Central memory CD8-positive, alpha-beta T cell (primary cell): ENCODE measurements around the gene DGKG.
A peak's percentile ranks its signal among the peaks of the same experiment; 100 is the strongest.

Source experiments
- ATAC-seq: fragments of 150-1000 bp; cut with Tn5 transposase; replicated peaks from 2 replicates; pipeline ENCODE4 v1.10.0; 2022; ENCODE audit warnings: mild to moderate bottlenecking, moderate FRiP score, moderate number of reproducible peaks; ENCODE audit not compliant: poor library complexity, severe bottlenecking; ENCODE audit errors: extremely low read depth
- DNase-seq, 2 donors: peaks; one replicate each; pipeline ENCODE4 v3.0.0; 2021; ENCODE audit warnings: low spot score in 2 of 2
- H3K27ac Mint-ChIP-seq: one replicate; pipeline ENCODE4 v1.8.0; 2022; ENCODE audit warnings: low read depth, mild to moderate bottlenecking, moderate library complexity, mixed read lengths
- H3K27me3 Mint-ChIP-seq: one replicate; pipeline ENCODE4 v1.8.0; 2022; ENCODE audit warnings: mixed read lengths
- H3K36me3 Mint-ChIP-seq: one replicate; pipeline ENCODE4 v1.8.0; 2022; ENCODE audit warnings: mild to moderate bottlenecking, moderate library complexity, mixed read lengths; ENCODE audit not compliant: insufficient read depth
- H3K4me1 Mint-ChIP-seq: one replicate; pipeline ENCODE4 v1.8.0; 2022; ENCODE audit warnings: mixed read lengths
- H3K4me3 Mint-ChIP-seq: one replicate; pipeline ENCODE4 v1.8.0; 2022; ENCODE audit warnings: mild to moderate bottlenecking, moderate library complexity, mixed read lengths
- H3K9me3 Mint-ChIP-seq: one replicate; pipeline ENCODE4 v1.8.0; 2022; ENCODE audit warnings: mixed read lengths

The DGKG gene

GRCh38 chr3:186118692-186119091 is 243.3 kb downstream of the DGKG start:
- ATAC-seq (no peak), DNase-seq (no peak)
- Mint-ChIP-seq H3K4me1 (no peaks in the 10 kb centered on the region), H3K27ac (no peak overlapping the region), H3K27me3 (peaks cover 95% of the 10 kb centered on the region), H3K4me3 (no peak overlapping the region), H3K36me3 (no peaks in the 10 kb centered on the region), H3K9me3 (no peaks in the 10 kb centered on the region)

- Mint-ChIP-seq H3K27me3 (peaks cover 95% of the 10 kb centered on the region), H3K9me3 (no peaks in the 10 kb centered on the region), H3K36me3 (no peaks in the 10 kb centered on the region), H3K4me1 (no peaks in the 10 kb centered on the region), H3K27ac (no peak overlapping the region), H3K4me3 (no peak overlapping the region)
- DNase-seq (no peak), ATAC-seq (no peak)
Measured at GRCh38 chr3:186117521-186118134, 244.4 kb downstream of the DGKG start.

GRCh38 chr3:186115239-186115996 is 246.6 kb downstream of the DGKG start:
- peaks cover 2% of the 10 kb centered on the region for H3K36me3 Mint-ChIP-seq
- H3K4me1 Mint-ChIP-seq: peaks cover 8% of the 10 kb centered on the region
- DNase-seq: no peak
- H3K9me3 Mint-ChIP-seq: no peaks in the 10 kb centered on the region
- ATAC-seq: no peak
- no peak overlapping the region for H3K4me3 Mint-ChIP-seq
- no peak overlapping the region for H3K27ac Mint-ChIP-seq
- peaks cover 100% of the 10 kb centered on the region for H3K27me3 Mint-ChIP-seq

- Mint-ChIP-seq H3K36me3 (peaks cover 13% of the 10 kb centered on the region), H3K27ac (no peak overlapping the region), H3K4me1 (peaks cover 39% of the 10 kb centered on the region), H3K9me3 (no peaks in the 10 kb centered on the region), H3K4me3 (peak overlapping the region; percentile 90), H3K27me3 (peaks cover 99% of the 10 kb centered on the region)
- DNase-seq (no peak), ATAC-seq (no peak)
Measured at GRCh38 chr3:186110975-186111974, 250.8 kb downstream of the DGKG start.

GRCh38 chr3:186109897-186110803 is 251.9 kb downstream of the DGKG start:
- H3K4me3 Mint-ChIP-seq: peak overlapping the region; percentile 90
- H3K27ac Mint-ChIP-seq: peak overlapping the region; percentile 64
- peaks cover 99% of the 10 kb centered on the region for H3K27me3 Mint-ChIP-seq
- ATAC-seq (no peak), DNase-seq (no peak)
- H3K4me1 Mint-ChIP-seq: peaks cover 39% of the 10 kb centered on the region
- no peaks in the 10 kb centered on the region for H3K9me3 Mint-ChIP-seq
- peaks cover 13% of the 10 kb centered on the region for H3K36me3 Mint-ChIP-seq

- Mint-ChIP-seq H3K4me3 (peak within 1 kb of the TSS; percentile 90), H3K36me3 (peaks cover 13% of the 10 kb centered on the region), H3K27ac (peak within 1 kb of the TSS; percentile 64), H3K9me3 (no peaks in the 10 kb centered on the region), H3K27me3 (peaks cover 91% of the 10 kb centered on the region), H3K4me1 (peaks cover 39% of the 10 kb centered on the region)
- peak; percentile 93 for ATAC-seq
- DNase-seq: peak; percentile 72 to 85
Measured at GRCh38 chr3:186108941-186109865, 252.8 kb downstream of the DGKG start, which contains the start of gene ETV5. ETV5 (minus strand) TSS chr3:186109089; CDS start chr3:186105868, 3,221 bp downstream.

GRCh38 chr3:186108106-186108940 is 253.7 kb downstream of the DGKG start:
- Mint-ChIP-seq H3K36me3 (peaks cover 13% of the 10 kb centered on the region), H3K27me3 (peaks cover 83% of the 10 kb centered on the region), H3K4me1 (peaks cover 39% of the 10 kb centered on the region), H3K27ac (peak overlapping the region; percentile 64), H3K9me3 (no peaks in the 10 kb centered on the region), H3K4me3 (peak overlapping the region; percentile 90)
- DNase-seq (peak in 1 of 2 donors; percentile 10), ATAC-seq (no peak)

GRCh38 chr3:186107215-186108105 is 254.6 kb downstream of the DGKG start:
- Mint-ChIP-seq H3K27me3 (peaks cover 82% of the 10 kb centered on the region), H3K4me3 (peak overlapping the region; percentile 90), H3K36me3 (peaks cover 13% of the 10 kb centered on the region), H3K27ac (no peak overlapping the region), H3K4me1 (peaks cover 39% of the 10 kb centered on the region), H3K9me3 (no peaks in the 10 kb centered on the region)
- no peak for DNase-seq
- no peak for ATAC-seq

- Mint-ChIP-seq H3K4me3 (no peak overlapping the region), H3K4me1 (peaks cover 32% of the 10 kb centered on the region), H3K9me3 (no peaks in the 10 kb centered on the region), H3K27me3 (peaks cover 80% of the 10 kb centered on the region), H3K36me3 (peaks cover 12% of the 10 kb centered on the region), H3K27ac (no peak overlapping the region)
- no peak for DNase-seq
- ATAC-seq: no peak
Measured at GRCh38 chr3:186105543-186105942, 256.5 kb downstream of the DGKG start.

GRCh38 chr3:186102687-186103086 is 259.3 kb downstream of the DGKG start:
- Mint-ChIP-seq H3K27ac (no peak overlapping the region), H3K36me3 (no peaks in the 10 kb centered on the region), H3K4me3 (no peak overlapping the region), H3K4me1 (peaks cover 8% of the 10 kb centered on the region), H3K9me3 (no peaks in the 10 kb centered on the region), H3K27me3 (peaks cover 76% of the 10 kb centered on the region)
- DNase-seq (no peak), ATAC-seq (no peak)
